Activated gamma-delta T cell treated with Interleukin-2 at 50 U/mL for 16 hours (primary cell): Measurements from ENCODE around the gene MXD3.
"Not testable (repeated sequence)": the region's sequence is repeated elsewhere in the genome, so short reads cannot be mapped to it uniquely, and the experiment has no call there.

ENCODE experiments used
- DNase-seq: peaks from one replicate; pipeline ENCODE4 v3.0.0-alpha.2; 2020

Gene MXD3

DNA sequence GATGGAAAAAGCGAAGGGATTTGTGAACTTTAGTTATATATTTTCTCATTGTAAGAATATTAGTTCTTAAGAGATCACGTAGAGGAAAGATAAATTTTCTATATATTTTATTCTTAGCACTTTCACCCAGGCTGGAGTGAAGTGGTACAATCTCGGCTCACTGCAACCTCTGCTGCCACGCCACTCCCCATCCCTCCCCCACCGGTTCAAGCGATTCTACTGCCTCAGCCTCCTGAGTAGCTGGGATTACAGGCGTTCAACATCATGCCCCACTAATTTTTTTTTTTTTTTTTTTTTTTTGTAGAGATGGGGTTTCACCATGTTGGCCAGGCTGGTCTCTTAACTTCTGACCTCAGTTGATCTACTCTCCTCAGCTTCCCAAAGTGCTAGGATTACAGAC lies 50.7 kb downstream of the MXD3 start:
- DNase-seq: no peak

DNA sequence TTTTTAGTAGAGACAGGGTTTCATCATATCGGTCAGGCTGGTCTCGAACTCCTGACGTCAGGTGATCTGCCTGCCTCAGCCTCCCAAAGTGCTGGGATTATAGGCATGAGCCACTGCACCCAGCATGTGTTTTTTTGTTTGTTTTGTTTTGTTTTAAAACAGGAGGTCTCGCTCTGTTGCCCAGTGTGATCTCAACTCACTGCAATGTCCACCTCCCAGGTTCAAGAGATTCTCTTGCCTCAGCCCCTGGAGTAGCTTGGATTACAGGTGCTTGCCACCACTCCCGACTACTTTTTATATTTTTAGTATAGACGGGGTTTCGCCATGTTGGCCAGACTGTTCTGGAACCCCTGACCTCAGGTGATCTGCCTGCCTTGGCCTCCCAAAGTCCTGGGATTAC lies 53.0 kb downstream of the MXD3 start:
- DNase-seq: not testable (repeated sequence)
